Suprapubic skin (tissue), 4 donors: ENCODE results near the gene OR52E5. TPM values are rescaled to one million over a fixed set of nuclear protein-coding genes. Genes with fewer than 3 reads are reported as not detected.

Experiments
- DNase-seq, 2 donors: peaks; one replicate each; pipeline ENCODE4 v3.0.0-alpha.2; 2019; ENCODE audit warnings: low spot score in 2 of 2
- H3K27ac ChIP-seq: fragments of 200-600 bp; sonication (generic); one replicate; pipeline ENCODE4 v1.5.1; 2019
- H3K27me3 ChIP-seq: fragments of 200-600 bp; sonication (generic); one replicate; pipeline ENCODE4 v1.5.1; 2019
- H3K36me3 ChIP-seq: fragments of 200-600 bp; sonication (generic); one replicate; pipeline ENCODE4 v1.5.1; 2019
- H3K4me1 ChIP-seq: fragments of 200-600 bp; sonication (generic); one replicate; pipeline ENCODE4 v1.5.1; 2019
- H3K4me3 ChIP-seq: fragments of 200-600 bp; sonication (generic); one replicate; pipeline ENCODE4 v1.5.1; 2019; ENCODE audit warnings: mild to moderate bottlenecking
- H3K9me3 ChIP-seq: fragments of 200-600 bp; sonication (generic); one replicate; pipeline ENCODE4 v1.5.1; 2019
- CTCF ChIP-seq, 2 donors: fragments of 200-600 bp in 1 of 2; fragments of 450-650 bp in 1 of 2; sonication (generic) in 1 of 2; IDR thresholded peaks; one replicate each; pipeline ENCODE4 v1.5.1; 2016 to 2019; ENCODE audit warnings: antibody characterized with exemption in 2 of 2, mild to moderate bottlenecking in 1 of 2, moderate library complexity in 1 of 2
- EP300 ChIP-seq: sonication (generic); formaldehyde crosslinking; IDR thresholded peaks from one replicate; pipeline ENCODE4 v1.6.1; 2017; ENCODE audit warnings: antibody characterized with exemption
- POLR2A ChIP-seq, 2 donors: fragments of 450-650 bp; IDR thresholded peaks; one replicate each; pipeline ENCODE4 v1.6.1; 2017; ENCODE audit warnings: antibody characterized with exemption in 2 of 2, mild to moderate bottlenecking in 2 of 2, moderate library complexity in 2 of 2
- POLR2AphosphoS5 ChIP-seq, 3 donors: sonication (generic); formaldehyde crosslinking; IDR thresholded peaks; one replicate each; pipeline ENCODE4 v1.6.1; 2017; ENCODE audit warnings: antibody characterized with exemption in 3 of 3
- WGBS: methylation state at CpG from one replicate; pipeline ENCODE4 v1.1.5; 2018; 5-methylcytosine and 5-hydroxymethylcytosine counted together
- total RNA-seq, 4 donors: library from RNA; depleted of rRNA; stranded (reverse); fragments of >200 nt; gene quantifications; one replicate each; pipeline ENCODE4 v1.1.0, GENCODE V29; 2016

OR52E5 gene
- total RNA-seq: not detected

- no peaks in the 10 kb centered on the region for H3K9me3 ChIP-seq
- no peaks in the 10 kb centered on the region for H3K27me3 ChIP-seq
- H3K27ac ChIP-seq: no peak within 1 kb of the TSS
- H3K4me1 ChIP-seq: no peaks in the 10 kb centered on the region
- TF ChIP-seq EP300 (no peak), POLR2AphosphoS5 (IDR thresholded peaks at IDR 0.05) (no peak), CTCF (IDR thresholded peaks at IDR 0.05) (no peak), POLR2A (IDR thresholded peaks at IDR 0.05) (no peak)
- H3K4me3 ChIP-seq: no peak within 1 kb of the TSS
- 81% methylated on average over 3 of the region's 3 CpGs for WGBS
- H3K36me3 ChIP-seq: no peaks in the 10 kb centered on the region
- no peak for DNase-seq
Observed at GRCh38 chr11:5892908-5893307, at the start of gene OR52E5. Gene OR52E5, plus strand, starts transcription at chr11:5893208. Its CDS starts 7,569 bp downstream, at chr11:5900777.

- Histone ChIP-seq H3K9me3 (no peaks in the 10 kb centered on the region), H3K4me3 (no peak overlapping the region), H3K27me3 (no peaks in the 10 kb centered on the region), H3K36me3 (no peaks in the 10 kb centered on the region), H3K27ac (no peak overlapping the region), H3K4me1 (no peaks in the 10 kb centered on the region)
- no peak for DNase-seq
- 49% methylated on average over 1 of the region's 1 CpG for WGBS
- TF ChIP-seq POLR2A (IDR thresholded peaks at IDR 0.05): no peak
- TF ChIP-seq POLR2AphosphoS5 (IDR thresholded peaks at IDR 0.05): no peak
- no peak for TF ChIP-seq EP300
- no peak for TF ChIP-seq CTCF (IDR thresholded peaks at IDR 0.05)
Observed at GRCh38 chr11:5846701-5847100, 46.3 kb upstream of the OR52E5 start.

- H3K4me1 ChIP-seq: no peaks in the 10 kb centered on the region
- H3K4me3 ChIP-seq: no peak overlapping the region
- TF ChIP-seq POLR2A (IDR thresholded peaks at IDR 0.05) (no peak), POLR2AphosphoS5 (IDR thresholded peaks at IDR 0.05) (no peak), CTCF (IDR thresholded peaks at IDR 0.05) (no peak), EP300 (no peak)
- H3K9me3 ChIP-seq: no peaks in the 10 kb centered on the region
- no peak overlapping the region for H3K27ac ChIP-seq
- H3K36me3 ChIP-seq: no peaks in the 10 kb centered on the region
- no peaks in the 10 kb centered on the region for H3K27me3 ChIP-seq
- no peak for DNase-seq
Observed at GRCh38 chr11:5847711-5848110, 45.3 kb upstream of the OR52E5 start.

- H3K27me3 ChIP-seq: no peaks in the 10 kb centered on the region
- WGBS: 97% methylated on average over 1 of the region's 1 CpG
- no peaks in the 10 kb centered on the region for H3K4me1 ChIP-seq
- H3K4me3 ChIP-seq: no peak overlapping the region
- no peaks in the 10 kb centered on the region for H3K36me3 ChIP-seq
- no peaks in the 10 kb centered on the region for H3K9me3 ChIP-seq
- H3K27ac ChIP-seq: no peak overlapping the region
- TF ChIP-seq CTCF (IDR thresholded peaks at IDR 0.05) (no peak), POLR2AphosphoS5 (IDR thresholded peaks at IDR 0.05) (no peak), POLR2A (IDR thresholded peaks at IDR 0.05) (no peak), EP300 (no peak)
- no peak for DNase-seq
Observed at GRCh38 chr11:5851002-5851401, 42.0 kb upstream of the OR52E5 start.

- Histone ChIP-seq H3K4me1 (no peaks in the 10 kb centered on the region), H3K27me3 (no peaks in the 10 kb centered on the region), H3K4me3 (no peak within 1 kb of the TSS), H3K27ac (no peak within 1 kb of the TSS), H3K36me3 (no peaks in the 10 kb centered on the region), H3K9me3 (no peaks in the 10 kb centered on the region)
- TF ChIP-seq POLR2AphosphoS5 (IDR thresholded peaks at IDR 0.05) (no peak), POLR2A (IDR thresholded peaks at IDR 0.05) (no peak), CTCF (IDR thresholded peaks at IDR 0.05) (no peak), EP300 (no peak)
- WGBS: 89% methylated on average over 3 of the region's 3 CpGs
- no peak for DNase-seq
Observed at GRCh38 chr11:5857590-5857989, 35.4 kb upstream of the OR52E5 start, which contains the start of gene OR52E8. Gene OR52E8, minus strand, starts transcription at chr11:5857690. Its CDS starts 0 bp downstream, at chr11:5857690.
